ENCODE measurements around the gene CACNA1S. TPM values are rescaled to one million over a fixed set of nuclear protein-coding genes. Genes with fewer than 3 reads are reported as not detected.

CACNA1S gene
- total and polyA plus RNA-seq, 2 donors (not counting 1 experiment from before 2014, with no cell fraction given), result not detected

DNA sequence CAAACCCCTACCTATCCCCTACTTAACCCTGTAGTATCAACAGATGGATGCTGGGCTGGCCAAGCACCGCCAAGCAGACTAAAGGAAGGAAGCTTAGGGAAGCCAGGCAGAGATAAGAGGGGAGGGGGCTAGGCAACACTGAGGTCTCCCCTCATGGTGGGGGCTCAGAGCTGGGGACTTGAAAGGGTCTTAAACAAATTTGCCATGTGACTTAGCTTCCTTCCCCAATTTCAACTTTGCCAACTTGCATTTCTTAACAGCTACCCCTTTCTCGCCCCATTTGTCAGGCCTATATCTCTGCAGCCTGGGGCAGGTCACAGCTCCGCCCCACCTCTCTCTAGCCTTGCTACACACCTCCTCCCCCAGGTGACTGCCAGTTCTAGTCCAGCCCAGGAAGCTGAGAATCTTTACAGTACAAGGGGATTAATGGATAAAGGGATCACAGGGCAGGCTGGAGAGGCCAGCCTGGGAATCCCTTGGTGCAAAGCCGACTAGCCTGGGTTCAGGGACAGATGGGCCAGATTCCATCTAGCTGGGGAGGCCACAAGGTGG lies 92.1 kb downstream of the CACNA1S start:
- Histone ChIP-seq H3K4me1 (ENCODE audit: control insufficient read depth in 2 of 2, insufficient read depth in 2 of 2, low read length in 2 of 2) (peaks cover 82 to 87% of the 10 kb centered on the region in 2 donors), H3K27me3 (replicated peaks in 1 of 4; ENCODE audit: control extremely low read depth in 1 of 4, control insufficient read depth in 3 of 4, insufficient read depth in 4 of 4, low read length in 3 of 4) (no peaks in the 10 kb centered on the region), H3K9ac (ENCODE audit: low read length) (peak overlapping the region; percentile 87), H3K4me2 (replicated peaks; ENCODE audit: low read depth, low read length, poor library complexity, severe bottlenecking) (peak overlapping the region; percentile 94), H3K27ac (ENCODE audit: low read length in 2 of 2) (peak overlapping the region; percentile 90 to 95), H3K4me3 (ENCODE audit: control extremely low read depth in 1 of 5, extremely low read depth in 1 of 5, insufficient read depth in 1 of 5, low read depth in 2 of 5, low read length in 4 of 5) (peak overlapping the region in 2 of 5 experiments; percentile 0 to 32), H2AFZ (ENCODE audit: insufficient read depth, low read depth, low read length, poor library complexity, severe bottlenecking) (no peak overlapping the region), H3K36me3 (replicated peaks in 1 of 2; ENCODE audit: control extremely low read depth in 1 of 2, control insufficient read depth in 1 of 2, extremely low read depth in 1 of 2, insufficient read depth in 2 of 2, low read length in 1 of 2) (no peaks in the 10 kb centered on the region), H3K9me3 (ENCODE audit: control extremely low read depth in 1 of 3, control insufficient read depth in 2 of 3, insufficient read depth in 1 of 3, low read length in 2 of 3) (no peaks in the 10 kb centered on the region), H4K20me1 (ENCODE audit: control insufficient read depth, insufficient read depth, low read length, poor library complexity, severe bottlenecking) (peaks cover 40% of the 10 kb centered on the region), H3K79me2 (ENCODE audit: control insufficient read depth, insufficient read depth, low read length) (peaks cover 69% of the 10 kb centered on the region)
- no peaks in the 10 kb centered on the region for H3K9me3 Mint-ChIP-seq (ENCODE audit: insufficient read depth)
- CTCF ChIA-PET, result interaction anchor here (0.8 to 10.5 kb wide), 10 partner anchors 10 to 398 kb away, joined by 3 to 83 read pairs (median 6); no protein-coding TSS in a partner anchor
- peaks cover 81% of the 10 kb centered on the region for H3K4me1 Mint-ChIP-seq
- no peak for ATAC-seq (ENCODE audit: low read depth)
- no peak for TF ChIP-seq EZH2 (IDR thresholded peaks at IDR 0.05; ENCODE audit: borderline replicate concordance, insufficient read depth, low read depth, low read length, poor library complexity, severe bottlenecking)
- TF ChIP-seq, protein P1, sequence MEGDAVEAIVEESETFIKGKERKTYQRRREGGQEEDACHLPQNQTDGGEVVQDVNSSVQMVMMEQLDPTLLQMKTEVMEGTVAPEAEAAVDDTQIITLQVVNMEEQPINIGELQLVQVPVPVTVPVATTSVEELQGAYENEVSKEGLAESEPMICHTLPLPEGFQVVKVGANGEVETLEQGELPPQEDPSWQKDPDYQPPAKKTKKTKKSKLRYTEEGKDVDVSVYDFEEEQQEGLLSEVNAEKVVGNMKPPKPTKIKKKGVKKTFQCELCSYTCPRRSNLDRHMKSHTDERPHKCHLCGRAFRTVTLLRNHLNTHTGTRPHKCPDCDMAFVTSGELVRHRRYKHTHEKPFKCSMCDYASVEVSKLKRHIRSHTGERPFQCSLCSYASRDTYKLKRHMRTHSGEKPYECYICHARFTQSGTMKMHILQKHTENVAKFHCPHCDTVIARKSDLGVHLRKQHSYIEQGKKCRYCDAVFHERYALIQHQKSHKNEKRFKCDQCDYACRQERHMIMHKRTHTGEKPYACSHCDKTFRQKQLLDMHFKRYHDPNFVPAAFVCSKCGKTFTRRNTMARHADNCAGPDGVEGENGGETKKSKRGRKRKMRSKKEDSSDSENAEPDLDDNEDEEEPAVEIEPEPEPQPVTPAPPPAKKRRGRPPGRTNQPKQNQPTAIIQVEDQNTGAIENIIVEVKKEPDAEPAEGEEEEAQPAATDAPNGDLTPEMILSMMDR (IDR thresholded peaks at IDR 0.05), result no peak
- POLR2A ChIA-PET, result interaction anchor here (1.1 kb wide), 1 partner anchor 351 kb away, joined by 4 read pairs; the partner anchor contains the start of gene DDX59
- intact Hi-C loops (cut with micrococcal nuclease), result loop anchor here (5.0 to 10.0 kb wide), 5 partner anchors 135 to 962 kb away; partner anchors contain the start of genes DDX59 and RNPEP
- DNase-seq, result peak; percentile 73
- H3K27ac Mint-ChIP-seq, result peak overlapping the region; percentile 98
- no peaks in the 10 kb centered on the region for H3K27me3 Mint-ChIP-seq
- WGBS (ENCODE audit: insufficient coverage), result 42% methylated on average over 1 of the region's 4 CpGs
- H3K4me3 Mint-ChIP-seq, result peak overlapping the region; percentile 97

All from B cell (primary cell).